ENCODE data around the gene IL15RA.

GRCh38 chr10:5960070-5960972 is 17.0 kb downstream of the IL15RA start:
- TF ChIP-seq POLR2AphosphoS5 (IDR thresholded peaks at IDR 0.05; ENCODE audit: low read depth, low read length) (no peak), CTCF (IDR thresholded peaks at IDR 0.05) (no peak), REST (IDR thresholded peaks at IDR 0.05; ENCODE audit: insufficient read depth in 1 of 2, low read depth in 2 of 2, low read length in 1 of 2) (no peak), TCF7L2 (IDR thresholded peaks at IDR 0.05; ENCODE audit: low read depth, low read length) (no peak), SIN3A (IDR thresholded peaks at IDR 0.05; ENCODE audit: borderline replicate concordance, insufficient read depth, low read depth, low read length) (no peak)
